GM12891 (cell line): ENCODE measurements around the gene GNB1L.

Experiments used
- PAX5 ChIP-seq: IDR thresholded peaks from 2 replicates; pipeline ENCODE4 v1.6.1; 2011; ENCODE audit warnings: low read length, moderate library complexity, mild to moderate bottlenecking; ENCODE audit not compliant: insufficient read depth, severe bottlenecking
- POLR2A ChIP-seq: IDR thresholded peaks from 2 replicates; pipeline ENCODE4 v1.6.1; 2011; ENCODE audit warnings: low read depth, low read length, control low read depth
- POLR2AphosphoS5 ChIP-seq: IDR thresholded peaks from 2 replicates; pipeline ENCODE4 v1.6.1; 2011; ENCODE audit warnings: low read depth, low read length, control low read depth
- POU2F2 ChIP-seq: IDR thresholded peaks from 2 replicates; pipeline ENCODE4 v1.6.1; 2011; ENCODE audit warnings: low read depth, mild to moderate bottlenecking, control low read depth, low read length, moderate library complexity
- SPI1 ChIP-seq: IDR thresholded peaks from 2 replicates; pipeline ENCODE4 v1.6.1; 2011; ENCODE audit warnings: low read depth, low read length, control low read depth
- TAF1 ChIP-seq: IDR thresholded peaks from 2 replicates; pipeline ENCODE4 v1.6.1; 2011; ENCODE audit warnings: low read depth, low read length, control low read depth

GRCh38 chr22:19774628-19775027 is 80.0 kb downstream of the GNB1L start:
- TF ChIP-seq POLR2AphosphoS5 (no peak), POLR2A (no peak), TAF1 (no peak), SPI1 (no peak), POU2F2 (no peak), PAX5 (no peak)
